HEK293T (cell line): ENCODE data around the gene TUBD1.

ENCODE experiments used
- ARNT ChIP-seq: fragments of 450-650 bp; IDR thresholded peaks from 2 replicates; pipeline ENCODE4 v1.6.1; 2017; ENCODE audit warnings: mild to moderate bottlenecking
- BHLHE40 ChIP-seq: fragments of 450-650 bp; IDR thresholded peaks from 2 replicates; pipeline ENCODE4 v1.6.1; 2016; ENCODE audit warnings: mild to moderate bottlenecking, moderate library complexity, borderline replicate concordance
- FOXA1 ChIP-seq: fragments of 450-650 bp; IDR thresholded peaks from 2 replicates; pipeline ENCODE4 v1.6.1; 2016; ENCODE audit warnings: mild to moderate bottlenecking
- FOXK2 ChIP-seq: fragments of 450-650 bp; IDR thresholded peaks from 2 replicates; pipeline ENCODE4 v1.6.1; 2016; ENCODE audit warnings: mild to moderate bottlenecking
- FOXM1 ChIP-seq: fragments of 450-650 bp; IDR thresholded peaks from 2 replicates; pipeline ENCODE4 v1.6.1; 2017; ENCODE audit warnings: mild to moderate bottlenecking, borderline replicate concordance
- LEF1 ChIP-seq: fragments of 450-650 bp; IDR thresholded peaks from 2 replicates; pipeline ENCODE4 v1.6.1; 2017; ENCODE audit warnings: mild to moderate bottlenecking, borderline replicate concordance
- PKNOX1 ChIP-seq: fragments of 450-650 bp; IDR thresholded peaks from 2 replicates; pipeline ENCODE4 v1.6.1; 2016
- SP1 ChIP-seq: fragments of 450-650 bp; IDR thresholded peaks from 2 replicates; pipeline ENCODE4 v1.6.1; 2017
- SUZ12 ChIP-seq: fragments of 450-650 bp; IDR thresholded peaks from 2 replicates; pipeline ENCODE4 v1.6.1; 2016; ENCODE audit warnings: mild to moderate bottlenecking
- TARDBP ChIP-seq: fragments of 450-650 bp; IDR thresholded peaks from 2 replicates; pipeline ENCODE4 v1.6.1; 2016
- ZNF384 ChIP-seq: fragments of 450-650 bp; IDR thresholded peaks from 2 replicates; pipeline ENCODE4 v1.6.1; 2016

- no peak for TF ChIP-seq TARDBP
- TF ChIP-seq FOXK2, result no peak
- TF ChIP-seq SUZ12, result no peak
- no peak for TF ChIP-seq SP1
- TF ChIP-seq FOXM1, result no peak
- TF ChIP-seq ZNF384, result no peak
- no peak for TF ChIP-seq PKNOX1
- no peak for TF ChIP-seq BHLHE40
- TF ChIP-seq LEF1, result no peak
- no peak for TF ChIP-seq FOXA1
- TF ChIP-seq ARNT, result no peak
Observed at GRCh38 chr17:59839651-59840328, 53.0 kb downstream of the TUBD1 start.
